Gastrocnemius medialis (tissue), 4 donors: ENCODE measurements around the gene ZNF747.

Source experiments
- CTCF ChIP-seq, 5 experiments: fragments of 450-650 bp in 3 of 5; fragments of 200-600 bp in 2 of 5; sonication (generic) in 2 of 5; IDR thresholded peaks in 4 of 5; conservative IDR thresholded peaks in 1 of 5; 1 replicate in 4 of 5; 2 replicates in 1 of 5; pipeline ENCODE4 v1.5.1; 2016 to 2019; ENCODE audit warnings: antibody characterized with exemption in 5 of 5, mild to moderate bottlenecking in 3 of 5, moderate library complexity in 3 of 5
- POLR2A ChIP-seq, 2 donors: fragments of 450-650 bp; IDR thresholded peaks; one replicate each; pipeline ENCODE4 v1.6.1; 2017; ENCODE audit warnings: antibody characterized with exemption in 2 of 2, mild to moderate bottlenecking in 2 of 2, moderate library complexity in 2 of 2

GRCh38 chr16:30539000-30539964 is 4.6 kb upstream of the ZNF747 start:
- no peak for TF ChIP-seq CTCF (IDR thresholded peaks at IDR 0.05 in 4 of 5, conservative IDR thresholded peaks at IDR 0.05 in 1 of 5)
- TF ChIP-seq POLR2A (IDR thresholded peaks at IDR 0.05) = no peak
